ENCODE results near the gene ZNF423.

Gene ZNF423

DNA sequence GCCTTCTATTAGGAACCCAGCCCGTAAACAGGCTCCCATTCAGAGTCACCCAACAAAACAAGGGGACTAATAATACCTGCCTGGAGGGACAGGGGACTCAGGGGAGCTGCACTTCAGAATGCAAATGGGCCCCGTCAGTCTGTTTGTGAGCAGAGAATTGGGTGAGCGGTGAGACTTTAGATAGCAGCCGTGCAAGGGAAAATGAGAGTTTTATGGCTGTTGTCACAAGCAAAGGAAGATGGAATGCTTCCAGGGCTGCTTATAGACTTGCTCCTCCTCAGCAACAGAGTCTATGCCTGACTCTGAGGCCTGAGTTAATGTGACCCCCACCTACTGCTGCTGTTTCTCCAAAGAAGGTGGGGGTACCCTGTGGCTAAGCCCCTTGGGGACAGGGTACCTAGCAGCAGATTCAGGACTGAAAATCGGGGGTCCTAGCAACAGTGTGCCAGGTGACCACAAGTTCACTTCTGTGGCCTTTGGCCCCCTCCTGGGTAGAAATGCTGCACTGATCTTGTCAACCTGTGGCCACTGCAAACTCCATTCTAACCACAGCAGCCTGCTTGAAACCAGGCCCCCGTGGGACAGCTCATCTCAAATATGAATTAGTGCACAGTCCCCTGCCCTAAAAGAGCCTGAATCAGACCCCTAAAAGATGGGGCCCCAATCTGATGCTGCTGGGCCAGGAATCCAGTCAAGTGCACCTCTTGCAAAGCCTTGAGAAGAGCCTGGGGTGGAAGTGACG lies 355.9 kb downstream of the ZNF423 start:
- no peak for DNase-seq

DNA sequence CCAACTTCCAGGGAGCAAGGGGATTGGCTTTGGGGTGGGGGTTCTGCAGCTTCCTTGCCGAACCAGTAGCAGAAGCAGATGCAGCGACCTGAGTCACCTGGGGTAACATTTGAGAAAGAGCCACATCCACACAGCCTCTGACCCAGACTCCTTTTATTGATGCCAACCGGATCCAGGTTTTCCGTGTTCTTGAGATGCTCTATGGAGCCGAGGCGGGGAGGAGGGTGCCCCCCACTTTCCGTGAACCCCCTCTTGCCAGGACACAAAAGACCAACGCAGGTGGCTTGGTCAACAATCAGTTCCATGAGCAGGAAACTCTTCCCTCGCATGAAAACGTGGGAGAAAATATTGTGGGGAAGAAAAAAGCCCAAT lies 356.5 kb downstream of the ZNF423 start:
- DNase-seq: no peak

DNA sequence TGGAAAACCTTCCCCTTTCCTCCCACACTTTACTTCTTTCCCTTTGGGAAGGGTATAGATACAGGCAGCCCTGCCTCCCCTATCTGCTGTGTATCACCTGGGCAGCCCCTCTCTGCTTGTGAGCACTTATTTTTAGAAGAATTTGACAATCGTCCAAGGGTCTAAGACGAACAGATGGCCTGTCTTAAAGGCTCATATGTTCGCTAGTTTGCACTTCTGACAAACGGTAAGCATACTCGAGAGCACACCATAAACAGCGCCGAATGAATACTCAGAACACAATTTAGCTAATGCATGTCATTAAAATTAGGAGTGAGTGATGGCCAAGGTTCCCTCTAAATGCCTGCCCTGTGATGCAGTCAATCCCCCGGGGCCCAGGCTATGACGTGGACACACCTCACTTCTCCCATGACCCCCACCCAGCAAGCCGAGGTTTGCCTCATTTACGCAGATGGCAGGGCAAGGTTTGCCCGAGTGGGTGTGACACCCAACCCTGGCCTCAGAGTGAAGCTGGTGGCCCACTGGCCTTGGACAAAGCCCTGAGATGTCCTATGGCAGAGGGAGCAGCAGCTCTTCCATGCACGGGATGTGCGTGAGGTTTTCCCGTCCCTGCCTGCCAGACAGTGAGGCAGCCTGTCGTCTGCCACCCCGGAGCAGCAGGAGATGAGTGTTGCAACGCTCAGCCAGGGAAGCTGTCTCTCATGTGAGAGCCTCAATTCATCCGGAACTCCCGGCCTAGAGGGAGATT lies 357.1 kb downstream of the ZNF423 start:
- no peak for DNase-seq

DNA sequence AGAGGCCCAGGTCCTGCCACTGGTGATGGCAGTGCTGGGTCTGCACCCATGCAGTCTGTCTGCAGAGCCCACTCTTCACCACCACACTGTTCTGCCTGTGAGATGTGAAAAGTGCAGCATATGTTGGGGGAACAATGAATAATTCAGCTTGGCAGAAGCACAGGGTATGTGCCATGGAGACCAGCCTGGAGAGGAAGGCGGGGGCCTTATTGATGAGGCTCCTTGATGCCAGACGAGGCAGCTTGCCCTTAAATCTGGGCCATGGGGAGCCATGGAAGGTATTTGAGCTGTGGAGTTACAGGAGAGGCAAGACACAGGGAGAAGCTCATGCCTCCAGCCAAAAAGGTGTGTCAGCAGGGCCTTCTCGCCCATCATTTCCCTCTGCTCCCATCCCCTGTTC lies 357.6 kb downstream of the ZNF423 start:
- DNase-seq: no peak

GRCh38 chr16:49497466-49497865 lies 358.4 kb downstream of the ZNF423 start:
- no peak for DNase-seq

GRCh38 chr16:49496656-49497055 lies 359.3 kb downstream of the ZNF423 start:
- DNase-seq: no peak

- DNase-seq: no peak
Observed at GRCh38 chr16:49495596-49496355, 360.1 kb downstream of the ZNF423 start.

- DNase-seq: no peak
Observed at GRCh38 chr16:49494891-49495566, 360.9 kb downstream of the ZNF423 start.

- no peak for DNase-seq
Observed at GRCh38 chr16:49494474-49494873, 361.4 kb downstream of the ZNF423 start.

- DNase-seq: no peak
Observed at GRCh38 chr16:49493836-49494235, 362.1 kb downstream of the ZNF423 start.

- DNase-seq: no peak
Observed at GRCh38 chr16:49492896-49493626, 362.9 kb downstream of the ZNF423 start.

- DNase-seq: peak; percentile 18 to 22
Observed at GRCh38 chr16:49491771-49492761, 363.8 kb downstream of the ZNF423 start.

GRCh38 chr16:49491106-49491670 lies 364.7 kb downstream of the ZNF423 start:
- DNase-seq: no peak

DNA sequence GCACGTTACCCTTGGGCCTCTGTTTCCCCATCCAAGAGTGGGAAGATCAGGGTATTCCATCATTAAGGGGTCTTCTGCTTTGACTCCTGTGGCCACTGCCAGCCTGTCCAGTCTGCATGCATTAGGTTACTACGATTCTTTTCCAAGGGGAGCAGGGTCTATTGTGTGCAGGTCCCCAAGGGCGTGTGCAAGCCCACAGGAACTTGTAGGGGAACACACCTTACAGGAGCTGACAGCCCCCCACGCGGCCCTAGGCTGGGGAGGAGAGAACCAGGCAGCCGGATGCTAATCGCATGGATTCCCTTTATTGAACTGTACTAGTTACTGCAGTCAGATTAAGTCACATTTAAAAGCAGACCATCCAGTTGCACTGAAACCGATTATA lies 365.6 kb downstream of the ZNF423 start:
- no peak for DNase-seq

- DNase-seq: no peak
Observed at GRCh38 chr16:49489686-49490320, 366.1 kb downstream of the ZNF423 start.

- DNase-seq: no peak
Observed at GRCh38 chr16:49488740-49489525, 367.0 kb downstream of the ZNF423 start.

GRCh38 chr16:49488336-49488735 lies 367.6 kb downstream of the ZNF423 start:
- no peak for DNase-seq

- DNase-seq: no peak
Observed at GRCh38 chr16:49487746-49488145, 368.2 kb downstream of the ZNF423 start.

- no peak for DNase-seq
Observed at GRCh38 chr16:49486400-49486799, 369.5 kb downstream of the ZNF423 start.
